NK-92 (cell line): ENCODE measurements around the gene SCD.
A peak's percentile ranks its signal among the peaks of the same experiment; 100 is the strongest.
"Not testable (repeated sequence)": the region's sequence is repeated elsewhere in the genome, so short reads cannot be mapped to it uniquely, and the experiment has no call there.

Experiments used
- DNase-seq: peaks from one replicate; lab custom pipeline; 2025; ENCODE audit not compliant: unreplicated experiment; lab: John Stamatoyannopoulos, UW

SCD gene

GRCh38 chr10:100359529-100360150, 12.6 kb downstream of the SCD start:
- DNase-seq, result no peak

- no peak for DNase-seq
Measured at GRCh38 chr10:100360234-100360633, 13.2 kb downstream of the SCD start.

- DNase-seq, result no peak
Measured at GRCh38 chr10:100362570-100363496, 15.8 kb downstream of the SCD start.

GRCh38 chr10:100364175-100364574, 17.1 kb downstream of the SCD start:
- no peak for DNase-seq

- DNase-seq, result no peak
Measured at GRCh38 chr10:100364735-100365391, 17.8 kb downstream of the SCD start.

GRCh38 chr10:100368721-100369120, 21.7 kb downstream of the SCD start:
- DNase-seq, result no peak

DNA sequence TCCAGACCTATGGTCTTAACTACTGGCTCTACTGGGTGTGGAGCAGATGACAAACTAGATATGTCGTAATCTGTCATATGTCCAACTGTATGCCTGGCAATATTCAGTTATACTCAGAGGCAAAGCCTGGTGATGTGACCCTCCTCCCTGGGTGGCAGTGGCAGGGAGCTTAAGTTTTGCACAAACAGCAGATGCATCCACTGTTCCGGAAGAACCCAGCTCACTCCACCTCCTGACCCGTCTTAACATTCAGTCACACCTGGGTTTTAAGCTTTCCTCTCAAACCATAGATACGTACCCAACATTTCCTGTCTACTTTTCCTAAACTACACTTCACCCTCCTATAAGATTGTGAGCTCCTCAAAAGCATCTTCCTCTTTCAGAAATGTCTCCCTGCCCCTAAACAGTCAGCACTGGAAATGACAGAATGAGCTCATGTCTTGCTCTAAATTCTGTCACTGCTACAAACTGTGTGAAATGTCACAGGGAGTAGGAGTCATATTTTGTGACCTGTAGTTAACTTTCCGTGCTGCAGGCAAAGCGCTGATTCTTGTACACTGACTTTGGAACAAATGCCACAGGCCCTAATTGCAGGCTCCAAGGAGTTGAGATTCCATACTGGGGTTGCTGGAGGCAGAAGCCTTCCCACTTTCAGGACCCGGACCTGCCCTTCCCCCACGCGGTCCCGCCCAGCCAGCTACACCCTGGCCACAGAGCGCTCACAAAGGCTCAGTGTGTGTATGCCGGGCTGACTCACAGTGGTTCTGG, 23.9 kb downstream of the SCD start:
- no peak for DNase-seq

DNA sequence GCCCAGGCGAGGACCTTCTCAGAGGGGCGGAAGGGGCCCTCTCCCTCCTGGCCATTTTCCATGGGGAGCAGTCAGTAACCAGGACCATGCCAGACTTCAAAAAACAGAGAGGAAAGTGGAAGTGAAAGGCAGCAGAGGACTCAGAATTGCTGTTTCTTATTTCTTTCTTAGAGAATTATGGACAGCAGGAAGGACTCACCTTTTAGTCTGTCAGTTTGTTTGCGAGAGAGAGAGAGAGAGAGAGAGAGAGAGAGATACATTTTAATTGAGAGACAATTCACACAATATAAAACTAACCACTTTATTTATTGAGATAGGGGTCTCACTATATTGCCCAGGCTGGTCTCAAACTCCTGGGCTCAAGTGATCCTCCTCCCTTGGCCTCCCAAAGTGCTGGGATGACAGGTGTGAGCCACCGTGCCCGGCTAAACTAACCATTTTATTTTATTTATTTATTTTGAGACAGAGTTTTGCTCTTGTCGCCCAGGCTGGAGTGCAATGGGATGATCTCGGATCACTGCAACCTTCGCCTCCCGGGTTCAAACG, 24.5 kb downstream of the SCD start:
- DNase-seq, result no peak

- no peak for DNase-seq
Measured at GRCh38 chr10:100372415-100373297, 25.6 kb downstream of the SCD start.

GRCh38 chr10:100373298-100374199, 26.5 kb downstream of the SCD start:
- DNase-seq, result peak; percentile 47

- DNase-seq, result no peak
Measured at GRCh38 chr10:100374200-100374655, 27.2 kb downstream of the SCD start.

DNA sequence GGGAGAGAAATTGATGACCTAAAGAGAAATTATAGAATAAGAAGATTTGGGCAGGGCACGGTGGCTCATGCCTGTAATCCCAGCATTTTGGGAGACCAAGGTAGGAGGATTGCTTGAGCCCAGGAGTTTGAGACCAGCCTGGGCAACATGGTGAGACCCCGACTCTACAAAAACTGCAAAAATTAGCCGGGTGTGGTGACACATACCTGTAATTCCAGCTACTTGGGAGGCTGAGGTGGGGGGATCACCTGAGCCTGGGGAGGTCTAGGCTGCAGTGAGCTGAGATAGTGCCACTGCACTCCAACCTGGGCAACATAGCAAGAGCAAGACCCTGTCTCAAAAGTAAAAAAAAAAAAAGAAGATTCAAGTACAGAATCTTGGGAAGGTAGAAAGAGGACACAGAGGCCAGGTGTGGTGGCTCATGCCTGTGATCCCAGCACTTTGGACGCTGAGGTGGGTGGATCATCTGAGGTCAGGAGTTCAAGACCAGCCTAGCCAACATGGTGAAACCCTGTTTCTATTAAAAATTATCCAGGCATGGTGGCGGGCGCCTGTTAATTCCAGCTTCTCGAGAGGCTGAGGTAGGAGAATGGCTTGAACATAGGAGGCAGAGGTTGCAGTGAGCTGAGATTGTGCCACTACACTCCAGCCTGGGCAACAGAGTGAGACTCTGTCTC, 27.8 kb downstream of the SCD start:
- not testable (repeated sequence) for DNase-seq

GRCh38 chr10:100376656-100377055, 29.6 kb downstream of the SCD start:
- not testable (repeated sequence) for DNase-seq

- DNase-seq, result no peak
Measured at GRCh38 chr10:100377830-100378229, 30.8 kb downstream of the SCD start.

DNA sequence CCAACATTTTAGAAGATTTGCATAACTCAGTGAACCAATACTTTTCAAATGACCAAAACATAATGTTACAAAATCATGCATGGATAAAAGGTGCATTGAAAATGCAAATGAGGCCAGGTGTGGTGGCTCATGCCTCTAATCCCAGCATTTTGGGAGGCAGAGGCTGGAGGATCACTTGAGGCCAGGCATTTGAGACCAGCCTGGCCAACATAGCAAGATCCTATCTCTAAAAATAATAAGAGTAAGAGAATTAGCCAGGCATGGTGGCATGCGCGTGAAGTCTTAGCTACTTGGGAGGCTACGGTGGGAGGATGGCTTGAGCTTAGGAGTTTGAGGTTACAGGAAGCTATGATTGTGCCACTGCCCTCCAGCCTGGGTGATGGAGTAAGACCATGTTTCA, 33.4 kb downstream of the SCD start:
- no peak for DNase-seq

- no peak for DNase-seq
Measured at GRCh38 chr10:100382553-100382952, 35.5 kb downstream of the SCD start.

DNA sequence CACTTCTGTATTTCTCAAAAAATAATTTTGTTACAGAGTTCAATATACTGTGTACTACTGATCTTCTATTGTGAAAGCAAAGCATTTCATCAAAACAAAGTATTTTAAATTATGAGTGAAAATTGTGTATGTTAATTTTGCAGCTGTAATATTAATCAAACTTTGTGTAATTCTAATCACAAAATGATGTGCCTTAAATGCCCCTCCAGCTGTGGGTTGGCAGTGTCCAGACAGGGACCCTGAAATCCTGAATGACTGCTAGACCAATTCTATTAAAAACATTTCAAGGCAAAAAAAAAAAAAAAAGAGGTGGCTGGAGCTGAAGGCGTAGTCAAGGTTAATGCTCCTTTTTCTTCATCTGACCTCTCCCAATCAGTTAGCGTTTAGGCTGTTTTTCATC, 36.2 kb downstream of the SCD start:
- DNase-seq, result no peak
